SK-N-MC (cell line): Measurements from ENCODE around the gene AUTS2.

ENCODE experiments used
- EZH2 ChIP-seq: fragments of 200-600 bp; sonication (generic); IDR thresholded peaks from one replicate; pipeline ENCODE4 v1.6.1; 2017; ENCODE audit warnings: antibody characterized with exemption
- FOXP2 ChIP-seq: optimal IDR thresholded peaks from 2 replicates; pipeline ENCODE3; 2011; ENCODE audit warnings: mild to moderate bottlenecking, moderate library complexity; ENCODE audit not compliant: insufficient read depth; ENCODE audit errors: extremely low read length, control extremely low read depth
- POLR2AphosphoS5 ChIP-seq: IDR thresholded peaks from 2 replicates; pipeline ENCODE4 v1.6.1; 2012; ENCODE audit warnings: mild to moderate bottlenecking, low read depth, low read length, borderline replicate concordance

- TF ChIP-seq POLR2AphosphoS5 (no peak), EZH2 (no peak), FOXP2 (no peak)
Measured at GRCh38 chr7:70415179-70415972, 817.1 kb downstream of the AUTS2 start.
